Endothelial cell (in vitro differentiated cells): ENCODE measurements around the gene SLC25A3. TPM values are rescaled to one million over a fixed set of nuclear protein-coding genes. Genes with fewer than 3 reads are reported as not detected.
"Not testable (repeated sequence)": the region's sequence is repeated elsewhere in the genome, so short reads cannot be mapped to it uniquely, and the experiment has no call there.

ENCODE experiments used
- DNase-seq: peaks from one replicate; pipeline ENCODE4 v3.0.0; 2021; ENCODE audit warnings: low spot score
- H3K27ac Mint-ChIP-seq: one replicate; pipeline ENCODE4 v1.8.0; 2021; ENCODE audit warnings: mixed read lengths, inconsistent platforms; ENCODE audit not compliant: unreplicated experiment
- H3K27me3 Mint-ChIP-seq: one replicate; pipeline ENCODE4 v1.8.0; 2021; ENCODE audit warnings: mild to moderate bottlenecking, moderate library complexity, mixed read lengths, inconsistent platforms; ENCODE audit not compliant: unreplicated experiment
- H3K36me3 Mint-ChIP-seq: one replicate; pipeline ENCODE4 v1.8.0; 2021; ENCODE audit warnings: mild to moderate bottlenecking, low read depth, mixed read lengths, inconsistent platforms; ENCODE audit not compliant: unreplicated experiment
- H3K4me1 Mint-ChIP-seq: one replicate; pipeline ENCODE4 v1.8.0; 2021; ENCODE audit warnings: mild to moderate bottlenecking, mixed read lengths, inconsistent platforms; ENCODE audit not compliant: unreplicated experiment
- H3K4me3 Mint-ChIP-seq: one replicate; pipeline ENCODE4 v1.8.0; 2021; ENCODE audit warnings: mild to moderate bottlenecking, mixed read lengths, inconsistent platforms; ENCODE audit not compliant: unreplicated experiment
- H3K9me3 Mint-ChIP-seq: one replicate; pipeline ENCODE4 v1.8.0; 2021; ENCODE audit warnings: mixed read lengths, inconsistent platforms; ENCODE audit not compliant: unreplicated experiment
- long read RNA-seq: library from polyadenylated mRNA; unstranded; transcript quantifications from one replicate; pipeline ENCODE4 v2.0.0, GENCODE V29; 2020; ENCODE audit not compliant: unreplicated experiment
- total RNA-seq: library from RNA; stranded (reverse); fragmentation: NEBNext Ultra II Directional; extraction: Animal tissue kit (Norgen Biotek cat#: 25700); gene quantifications from one replicate; pipeline ENCODE4 v1.2.1, GENCODE V29; 2021; ENCODE audit not compliant: unreplicated experiment
- TF ChIP-seq, protein P1 (sequence below): fragments of 200-600 bp; sonication (generic); IDR thresholded peaks from one replicate; pipeline ENCODE4 v1.5.0; 2021; ENCODE audit warnings: antibody characterized with exemption; ENCODE audit not compliant: unreplicated experiment

SLC25A3 gene
- total RNA-seq = 718 TPM
- long read RNA-seq, full-length matches to known transcripts = 1,822 of 1,869 reads
- long read RNA-seq, partial matches to known transcripts = 16 of 1,869 reads
- long read RNA-seq, other reads (novel, unspliced or antisense) = 31 of 1,869 reads

DNA sequence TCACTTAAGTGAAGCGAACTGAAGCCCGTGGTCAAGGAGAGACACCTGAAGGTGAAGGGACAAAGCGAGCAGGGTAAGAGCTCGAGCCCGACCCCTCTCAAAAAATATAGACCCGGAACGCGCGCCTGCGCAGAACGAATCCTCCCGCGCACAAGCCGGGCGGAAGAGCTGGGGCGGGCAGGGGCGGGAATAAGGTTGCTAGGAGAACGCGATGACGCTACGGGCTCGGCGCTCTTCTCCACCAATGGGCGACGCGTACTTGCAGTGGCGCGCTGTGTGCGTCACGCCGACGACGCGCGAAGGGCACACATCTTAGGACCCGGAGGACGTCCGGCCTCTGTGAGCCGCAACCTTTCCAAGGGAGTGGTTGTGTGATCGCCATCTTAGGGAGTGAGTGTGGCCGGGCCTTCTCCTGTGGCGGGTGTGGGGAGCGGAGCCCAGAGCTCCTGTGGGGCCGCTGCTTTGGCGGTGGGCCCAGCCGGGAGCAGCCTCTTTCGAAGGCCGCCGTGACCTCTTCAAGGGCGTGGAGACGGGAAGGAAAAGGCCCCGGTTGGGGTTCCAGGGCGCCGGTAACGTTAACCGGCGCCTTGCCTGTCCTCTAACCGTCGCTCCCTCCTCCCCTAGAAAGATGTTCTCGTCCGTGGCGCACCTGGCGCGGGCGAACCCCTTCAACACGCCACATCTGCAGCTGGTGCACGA is at the start of gene SLC25A3:
Gene SLC25A3 (plus strand): TSS at position 336 of the 699 bp plus-strand sequence. CDS start 293 bp downstream, at position 629.
- Mint-ChIP-seq H3K9me3 (no peaks in the 10 kb centered on the region), H3K36me3 (peaks cover 16% of the 10 kb centered on the region), H3K4me1 (peaks cover 20% of the 10 kb centered on the region), H3K27ac (peak within 1 kb of the TSS; percentile 98), H3K27me3 (peaks cover 2% of the 10 kb centered on the region), H3K4me3 (peak within 1 kb of the TSS; percentile 99)
- TF ChIP-seq, protein P1, sequence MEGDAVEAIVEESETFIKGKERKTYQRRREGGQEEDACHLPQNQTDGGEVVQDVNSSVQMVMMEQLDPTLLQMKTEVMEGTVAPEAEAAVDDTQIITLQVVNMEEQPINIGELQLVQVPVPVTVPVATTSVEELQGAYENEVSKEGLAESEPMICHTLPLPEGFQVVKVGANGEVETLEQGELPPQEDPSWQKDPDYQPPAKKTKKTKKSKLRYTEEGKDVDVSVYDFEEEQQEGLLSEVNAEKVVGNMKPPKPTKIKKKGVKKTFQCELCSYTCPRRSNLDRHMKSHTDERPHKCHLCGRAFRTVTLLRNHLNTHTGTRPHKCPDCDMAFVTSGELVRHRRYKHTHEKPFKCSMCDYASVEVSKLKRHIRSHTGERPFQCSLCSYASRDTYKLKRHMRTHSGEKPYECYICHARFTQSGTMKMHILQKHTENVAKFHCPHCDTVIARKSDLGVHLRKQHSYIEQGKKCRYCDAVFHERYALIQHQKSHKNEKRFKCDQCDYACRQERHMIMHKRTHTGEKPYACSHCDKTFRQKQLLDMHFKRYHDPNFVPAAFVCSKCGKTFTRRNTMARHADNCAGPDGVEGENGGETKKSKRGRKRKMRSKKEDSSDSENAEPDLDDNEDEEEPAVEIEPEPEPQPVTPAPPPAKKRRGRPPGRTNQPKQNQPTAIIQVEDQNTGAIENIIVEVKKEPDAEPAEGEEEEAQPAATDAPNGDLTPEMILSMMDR = no peak
- DNase-seq = peak; percentile 93

DNA sequence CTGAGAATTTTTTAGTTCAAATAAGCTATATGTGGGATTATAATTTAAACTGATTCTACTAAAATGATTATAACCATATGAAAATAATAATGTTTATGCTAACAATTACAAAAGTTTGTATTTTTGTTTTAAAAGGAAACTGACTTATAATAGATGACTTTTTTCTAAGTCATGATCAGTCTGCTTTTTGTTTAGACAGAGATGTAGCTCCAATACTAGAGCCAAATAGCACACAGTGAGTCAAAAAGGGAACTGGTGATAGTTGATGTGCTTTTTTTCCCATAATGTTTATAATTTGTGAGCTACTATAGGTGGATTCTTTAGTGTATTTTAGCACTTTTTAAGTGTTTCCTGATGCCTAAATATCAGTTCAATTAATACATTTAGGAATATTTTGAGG is 49.8 kb upstream of the SLC25A3 start:
- H3K4me1 Mint-ChIP-seq = no peaks in the 10 kb centered on the region
- peaks cover 15% of the 10 kb centered on the region for H3K36me3 Mint-ChIP-seq
- no peaks in the 10 kb centered on the region for H3K9me3 Mint-ChIP-seq
- H3K27me3 Mint-ChIP-seq = no peaks in the 10 kb centered on the region
- H3K27ac Mint-ChIP-seq = no peak overlapping the region
- no peak overlapping the region for H3K4me3 Mint-ChIP-seq
- TF ChIP-seq, protein P1 = no peak
- DNase-seq = no peak

DNA sequence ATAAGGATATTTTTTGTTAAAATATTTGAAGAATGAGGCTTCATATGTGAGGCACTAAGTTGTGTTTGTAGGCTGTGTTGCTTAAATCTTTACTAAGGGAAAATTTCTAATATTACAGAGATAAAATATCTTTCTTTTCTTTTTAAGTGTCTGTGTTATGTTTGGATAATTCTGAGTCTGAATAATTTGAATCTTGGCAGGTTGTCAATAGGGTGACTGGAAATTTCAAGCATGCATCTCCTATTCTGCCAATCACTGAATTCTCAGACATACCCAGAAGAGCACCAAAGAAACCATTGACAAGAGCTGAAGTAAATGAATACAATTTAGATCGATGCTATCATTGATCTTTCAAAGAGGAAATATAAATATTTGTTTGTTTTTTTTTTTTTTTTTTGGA is 48.7 kb upstream of the SLC25A3 start:
- TF ChIP-seq, protein P1 = no peak
- no peak for DNase-seq
- no peak overlapping the region for H3K4me3 Mint-ChIP-seq
- no peak overlapping the region for H3K27ac Mint-ChIP-seq
- H3K27me3 Mint-ChIP-seq = no peaks in the 10 kb centered on the region
- no peaks in the 10 kb centered on the region for H3K9me3 Mint-ChIP-seq
- H3K36me3 Mint-ChIP-seq = peaks cover 15% of the 10 kb centered on the region
- no peaks in the 10 kb centered on the region for H3K4me1 Mint-ChIP-seq

DNA sequence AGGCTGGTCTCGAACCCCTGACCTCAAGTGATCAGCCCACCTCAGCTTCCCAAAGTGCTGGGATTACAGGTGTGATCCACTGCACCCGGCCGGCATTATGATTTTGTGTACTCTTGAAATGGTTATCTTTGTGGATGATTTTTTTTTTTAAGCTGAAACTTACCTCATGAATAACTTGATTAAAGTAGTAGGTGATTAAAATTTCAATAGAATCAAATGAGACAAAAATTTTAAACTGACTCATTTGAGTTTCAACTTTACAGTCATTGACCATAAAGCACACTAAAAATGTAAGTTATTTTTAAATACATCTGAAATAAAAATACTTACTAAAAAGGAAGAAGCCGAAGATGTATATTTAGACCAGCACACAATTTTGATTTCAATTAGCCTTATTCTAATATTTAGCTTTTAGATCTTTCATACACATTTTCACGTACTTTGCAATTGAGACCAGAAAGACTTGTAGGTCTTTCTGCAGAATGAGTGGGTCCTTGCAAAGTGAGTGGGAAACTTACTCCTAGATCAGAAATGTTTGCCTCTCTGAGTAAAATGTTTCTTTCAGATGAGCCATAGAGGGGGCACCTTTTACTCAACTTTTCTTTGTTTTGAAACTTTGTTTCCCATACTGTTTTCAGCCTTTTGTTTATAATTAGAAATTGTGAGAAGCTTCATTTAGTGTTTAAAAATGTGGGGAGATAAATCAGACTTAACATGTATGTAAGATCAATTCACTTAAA is 43.9 kb upstream of the SLC25A3 start:
- Mint-ChIP-seq H3K9me3 (no peaks in the 10 kb centered on the region), H3K4me1 (no peaks in the 10 kb centered on the region), H3K27ac (no peak overlapping the region), H3K36me3 (peaks cover 19% of the 10 kb centered on the region), H3K4me3 (no peak overlapping the region), H3K27me3 (peaks cover 1% of the 10 kb centered on the region)
- TF ChIP-seq, protein P1 = no peak
- DNase-seq = no peak

DNA sequence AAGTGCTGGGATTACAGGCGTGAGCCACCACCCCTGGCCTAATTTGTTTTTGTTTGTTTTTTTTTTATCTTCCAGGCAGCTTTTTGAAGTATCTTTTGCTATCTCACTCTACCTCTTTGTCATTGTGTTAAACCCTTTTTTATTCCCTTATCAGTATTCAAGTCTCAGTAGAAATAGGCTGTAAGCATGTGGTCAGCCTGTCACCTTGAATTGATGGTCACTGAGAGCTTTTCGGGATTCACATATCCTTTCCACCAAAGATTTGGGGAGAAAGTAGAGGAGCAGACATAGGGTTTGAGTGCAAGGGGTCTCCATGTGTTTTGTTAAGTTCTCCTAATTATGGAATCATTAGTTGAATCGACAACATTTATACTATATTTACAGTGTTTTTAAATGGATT is 41.7 kb upstream of the SLC25A3 start:
- TF ChIP-seq, protein P1 = no peak
- H3K4me1 Mint-ChIP-seq = no peaks in the 10 kb centered on the region
- H3K27ac Mint-ChIP-seq = no peak overlapping the region
- no peak for DNase-seq
- H3K4me3 Mint-ChIP-seq = no peak overlapping the region
- H3K36me3 Mint-ChIP-seq = peaks cover 19% of the 10 kb centered on the region
- H3K9me3 Mint-ChIP-seq = no peaks in the 10 kb centered on the region
- peaks cover 1% of the 10 kb centered on the region for H3K27me3 Mint-ChIP-seq

DNA sequence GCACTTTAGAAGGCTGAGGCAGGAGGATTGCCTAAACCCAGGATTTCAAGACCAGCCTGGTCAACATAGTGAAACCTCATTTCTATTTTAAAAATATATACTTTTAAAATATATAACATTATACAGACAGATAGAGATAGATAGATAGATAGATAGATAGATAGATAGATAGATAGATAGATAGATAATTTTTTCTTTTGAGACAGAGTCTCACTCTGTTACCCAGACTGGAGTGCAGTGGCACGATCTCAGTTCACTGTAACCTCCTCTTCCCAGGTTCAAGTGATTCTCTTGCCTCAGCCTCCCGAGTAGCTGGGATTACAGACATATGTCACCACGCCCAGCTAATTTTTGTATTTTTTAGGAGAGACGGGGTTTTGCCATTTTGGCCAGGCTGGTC is 35.4 kb upstream of the SLC25A3 start:
- H3K27me3 Mint-ChIP-seq, H3K4me1 Mint-ChIP-seq, H3K9me3 Mint-ChIP-seq, H3K36me3 Mint-ChIP-seq, H3K4me3 Mint-ChIP-seq, DNase-seq, H3K27ac Mint-ChIP-seq: not testable (repeated sequence)
